Activated CD8-positive, alpha-beta T cell treated with anti-CD3 and anti-CD28 coated beads for 36 hours (primary cell): ENCODE measurements around the gene GBP6. TPM values are rescaled to one million over a fixed set of nuclear protein-coding genes. Genes with fewer than 3 reads are reported as not detected.

Source experiments
- ATAC-seq: fragments of 200-7000 bp; cut with Tn5 transposase; one replicate; pipeline ENCODE4 v1.10.0; 2021; ENCODE audit warnings: mild to moderate bottlenecking, moderate library complexity
- CTCF ChIA-PET: fragments of 350-600 bp; sonication (Branson Sonifier 250); formaldehyde crosslinking; loops from one replicate; lab custom pipeline; 2021; ENCODE audit warnings: antibody characterized with exemption; lab: Charles Lee
- POLR2A ChIA-PET: fragments of 350-600 bp; sonication (Branson Sonifier 250); formaldehyde crosslinking; loops from one replicate; lab custom pipeline; 2021; ENCODE audit warnings: antibody characterized with exemption; lab: Charles Lee
- DNase-seq: peaks from one replicate; pipeline ENCODE4 v3.0.0-alpha.2; 2020
- H3K27ac Mint-ChIP-seq: one replicate; pipeline ENCODE4 v1.8.0; 2021; ENCODE audit warnings: mild to moderate bottlenecking, mixed read lengths
- H3K27me3 Mint-ChIP-seq: one replicate; pipeline ENCODE4 v1.8.0; 2021; ENCODE audit warnings: mixed read lengths
- H3K36me3 Mint-ChIP-seq: one replicate; pipeline ENCODE4 v1.8.0; 2021; ENCODE audit warnings: low read depth, mixed read lengths
- H3K4me1 Mint-ChIP-seq: one replicate; pipeline ENCODE4 v1.8.0; 2021; ENCODE audit warnings: low read depth, mixed read lengths
- H3K4me3 Mint-ChIP-seq: one replicate; pipeline ENCODE4 v1.8.0; 2021; ENCODE audit warnings: mild to moderate bottlenecking, moderate library complexity, mixed read lengths
- H3K9me3 Mint-ChIP-seq: one replicate; pipeline ENCODE4 v1.8.0; 2021; ENCODE audit warnings: mixed read lengths
- CTCF ChIP-seq: fragments of 200-600 bp; IDR thresholded peaks from one replicate; pipeline ENCODE4 v1.8.0; 2022; ENCODE audit warnings: antibody characterized with exemption, mild to moderate bottlenecking
- intact Hi-C: fragments of 100-400 bp; cut with micrococcal nuclease; formaldehyde crosslinking; loops from one replicate; pipeline ENCODE4 v1.10.0; 2022
- total RNA-seq, 2 experiments: library from RNA; stranded (reverse); gene quantifications; one replicate each; pipeline ENCODE4 v1.2.3, GENCODE V29; 2021

GBP6 gene
- total RNA-seq, 2 experiments from 2014 or later: 0.49 to 0.61 TPM

DNA sequence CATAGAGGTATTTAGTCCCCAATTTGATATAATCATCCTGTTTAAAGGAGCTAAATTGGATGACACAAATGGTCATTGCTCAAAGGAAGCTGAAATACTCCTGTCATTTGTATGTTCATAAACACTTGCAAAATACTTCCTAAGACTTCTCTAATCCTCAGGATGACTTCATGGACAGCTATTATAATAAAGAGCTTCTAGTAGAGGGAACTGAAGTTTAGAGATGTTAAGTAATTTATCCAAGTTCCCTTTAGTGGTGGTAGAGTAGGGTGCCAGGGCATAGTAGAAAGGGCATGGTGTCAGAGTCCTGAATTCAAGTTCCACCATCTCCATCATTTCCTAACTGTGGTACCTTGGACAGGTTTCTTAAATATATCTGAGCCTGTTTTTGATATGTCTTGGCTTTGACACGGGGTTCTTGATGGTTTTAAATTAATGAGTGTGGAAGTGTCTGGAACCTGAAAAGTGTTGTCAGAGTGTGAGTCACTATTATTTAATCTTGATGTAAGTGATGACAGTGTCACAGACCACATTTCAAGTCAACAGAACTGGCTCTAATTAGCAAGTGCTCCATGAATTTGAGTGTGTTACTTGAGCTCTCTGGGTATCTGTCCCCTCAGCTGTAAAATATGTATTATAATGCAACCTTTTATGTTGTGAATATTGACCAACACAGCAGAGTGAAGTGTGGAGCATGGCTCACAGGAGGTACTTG is 12.1 kb upstream of the GBP6 start:
- intact Hi-C loops: no loop called here
- peaks cover 2% of the 10 kb centered on the region for H3K9me3 Mint-ChIP-seq
- no peak overlapping the region for H3K4me3 Mint-ChIP-seq
- H3K4me1 Mint-ChIP-seq: peaks cover 34% of the 10 kb centered on the region
- ChIA-PET POLR2A (interaction anchor here (1.0 to 1.2 kb wide), 2 partner anchors 18 to 65 kb away, joined by 3 read pairs; no protein-coding TSS in a partner anchor), CTCF (interaction anchor here (1.0 kb wide), 1 partner anchor 368 kb away, joined by 4 read pairs; no protein-coding TSS in a partner anchor)
- no peak for TF ChIP-seq CTCF
- no peak overlapping the region for H3K27ac Mint-ChIP-seq
- DNase-seq (no peak), ATAC-seq (peak; percentile 64)
- H3K36me3 Mint-ChIP-seq: no peaks in the 10 kb centered on the region
- H3K27me3 Mint-ChIP-seq: no peaks in the 10 kb centered on the region

- intact Hi-C loops: no loop called here
- H3K4me1 Mint-ChIP-seq: peaks cover 41% of the 10 kb centered on the region
- H3K27me3 Mint-ChIP-seq: no peaks in the 10 kb centered on the region
- ChIA-PET CTCF (interaction anchor here (1.0 kb wide), 1 partner anchor 369 kb away, joined by 4 read pairs; no protein-coding TSS in a partner anchor), POLR2A (interaction anchor here (1.2 kb wide), 1 partner anchor 19 kb away, joined by 3 read pairs; no protein-coding TSS in a partner anchor)
- H3K36me3 Mint-ChIP-seq: no peaks in the 10 kb centered on the region
- no peak overlapping the region for H3K4me3 Mint-ChIP-seq
- no peak for TF ChIP-seq CTCF
- DNase-seq (no peak), ATAC-seq (peak; percentile 34)
- no peak overlapping the region for H3K27ac Mint-ChIP-seq
- peaks cover 2% of the 10 kb centered on the region for H3K9me3 Mint-ChIP-seq
These were observed 11.4 kb upstream of the GBP6 start for GRCh38 chr1:89352421-89352820.

- H3K27me3 Mint-ChIP-seq: no peaks in the 10 kb centered on the region
- intact Hi-C loops: no loop called here
- H3K36me3 Mint-ChIP-seq: no peaks in the 10 kb centered on the region
- H3K9me3 Mint-ChIP-seq: peaks cover 2% of the 10 kb centered on the region
- ChIA-PET CTCF (interaction anchor here (0.7 to 6.4 kb wide), 3 partner anchors 12 to 90 kb away, joined by 3 to 102 read pairs (median 3); partner anchors contain the start of gene GBP5), POLR2A (no interaction called here)
- H3K4me3 Mint-ChIP-seq: no peak overlapping the region
- no peak for DNase-seq
- H3K27ac Mint-ChIP-seq: no peak overlapping the region
- no peak for TF ChIP-seq CTCF
- ATAC-seq: no peak
- H3K4me1 Mint-ChIP-seq: peaks cover 55% of the 10 kb centered on the region
These were observed 9.7 kb upstream of the GBP6 start for GRCh38 chr1:89354205-89354604.

DNA sequence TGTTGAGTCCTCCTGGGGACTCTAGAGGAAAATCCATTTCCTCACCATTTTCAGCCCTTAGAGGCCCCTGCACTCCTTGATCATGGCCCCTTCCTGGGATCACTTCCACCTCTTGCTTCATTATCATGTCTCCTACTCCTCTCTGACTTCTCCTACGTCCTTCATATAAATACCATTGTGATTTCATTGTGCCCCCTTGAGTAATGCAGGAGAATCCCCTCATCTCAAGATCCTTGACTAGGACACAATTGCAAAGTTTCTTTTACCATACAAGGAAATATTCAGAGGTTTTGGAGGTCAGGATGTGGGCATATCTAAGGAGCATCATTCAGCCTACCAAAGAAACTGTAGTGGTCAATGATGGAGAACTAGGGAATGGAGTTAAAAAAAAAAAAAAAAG is 8.8 kb upstream of the GBP6 start:
- Mint-ChIP-seq H3K36me3 (no peaks in the 10 kb centered on the region), H3K27ac (peak overlapping the region; percentile 34), H3K27me3 (no peaks in the 10 kb centered on the region), H3K9me3 (peaks cover 2% of the 10 kb centered on the region), H3K4me3 (no peak overlapping the region), H3K4me1 (peaks cover 54% of the 10 kb centered on the region)
- intact Hi-C loops: loop anchor here (5.0 kb wide), 2 partner anchors 83 to 268 kb away; partner anchors contain the start of gene GBP5
- no peak for TF ChIP-seq CTCF
- ATAC-seq (no peak), DNase-seq (no peak)
- CTCF ChIA-PET: interaction anchor here (0.7 to 6.4 kb wide), 3 partner anchors 84 to 370 kb away, joined by 3 to 102 read pairs (median 24); partner anchors contain the start of gene GBP5
- POLR2A ChIA-PET: interaction anchor here (2.4 kb wide), 1 partner anchor 80 kb away, joined by 16 read pairs; the partner anchor contains the start of gene GBP5
